GM23338 (cell line): ENCODE results near the gene CPXM2. TPM values are rescaled to one million over a fixed set of nuclear protein-coding genes. Genes with fewer than 3 reads are reported as not detected.

Experiments used
- ATAC-seq: fragments of 200-7000 bp; cut with Tn5 transposase; 3 replicates; pipeline ENCODE4 v1.9.1; 2020
- DNase-seq: peaks from one replicate; pipeline ENCODE4 v3.0.0-alpha.2; 2015; ENCODE audit warnings: low spot score
- H2AFZ ChIP-seq: fragments of 200-600 bp; sonication (generic); 2 replicates; pipeline ENCODE4 v1.8.0; 2016; ENCODE audit warnings: antibody characterized with exemption, mild to moderate bottlenecking, moderate library complexity
- H3F3A ChIP-seq: fragments of 200-600 bp; sonication (generic); replicated peaks from 2 replicates; pipeline ENCODE4 v1.8.0; 2017; ENCODE audit warnings: antibody characterized with exemption, mixed run types, low read depth
- H3K27ac ChIP-seq: fragments of 200-600 bp; sonication (generic); 2 replicates; pipeline ENCODE4 v1.6.1; 2016; ENCODE audit warnings: low read depth
- H3K27me3 ChIP-seq: fragments of 200-600 bp; sonication (generic); 2 replicates; pipeline ENCODE4 v1.8.0; 2016; ENCODE audit warnings: mild to moderate bottlenecking, mixed run types, moderate library complexity; ENCODE audit not compliant: insufficient read depth
- H3K36me3 ChIP-seq: fragments of 200-600 bp; sonication (generic); 2 replicates; pipeline ENCODE4 v1.8.0; 2016; ENCODE audit warnings: mild to moderate bottlenecking; ENCODE audit not compliant: insufficient read depth
- H3K4me1 ChIP-seq: fragments of 200-600 bp; sonication (generic); 2 replicates; pipeline ENCODE4 v1.8.0; 2016; ENCODE audit warnings: mild to moderate bottlenecking, moderate library complexity; ENCODE audit not compliant: insufficient read depth
- H3K4me2 ChIP-seq: fragments of 200-600 bp; sonication (generic); 2 replicates; pipeline ENCODE4 v1.7.1; 2017; ENCODE audit warnings: mixed run types
- H3K4me3 ChIP-seq: fragments of 200-600 bp; sonication (generic); 2 replicates; pipeline ENCODE4 v1.6.1; 2016; ENCODE audit warnings: mixed run types
- H3K79me2 ChIP-seq: fragments of 200-600 bp; sonication (generic); replicated peaks from 2 replicates; pipeline ENCODE4 v1.8.0; 2017; ENCODE audit warnings: mild to moderate bottlenecking; ENCODE audit not compliant: insufficient read depth
- H3K9me2 ChIP-seq: fragments of 200-600 bp; sonication (generic); 2 replicates; pipeline ENCODE4 v1.8.0; 2017; ENCODE audit not compliant: insufficient read depth
- H4K20me1 ChIP-seq: fragments of 200-600 bp; sonication (generic); replicated peaks from 2 replicates; pipeline ENCODE4 v1.8.0; 2017; ENCODE audit warnings: mild to moderate bottlenecking; ENCODE audit not compliant: insufficient read depth
- H3K27ac Mint-ChIP-seq: 2 replicates; pipeline ENCODE4 v1.8.0; 2020; ENCODE audit warnings: inconsistent platforms, mild to moderate bottlenecking, moderate library complexity, mixed read lengths
- H3K27me3 Mint-ChIP-seq: 3 replicates; pipeline ENCODE4 v1.8.0; 2022; ENCODE audit warnings: low read depth, mild to moderate bottlenecking, moderate library complexity, mixed read lengths, inconsistent platforms; ENCODE audit not compliant: insufficient read depth, poor library complexity
- H3K36me3 Mint-ChIP-seq: 3 replicates; pipeline ENCODE4 v1.8.0; 2021; ENCODE audit warnings: low read depth, mild to moderate bottlenecking, inconsistent platforms, moderate library complexity, mixed read lengths
- H3K4me1 Mint-ChIP-seq: 3 replicates; pipeline ENCODE4 v1.8.0; 2020; ENCODE audit warnings: mild to moderate bottlenecking, inconsistent platforms, mixed read lengths
- H3K4me3 Mint-ChIP-seq: 3 replicates; pipeline ENCODE4 v1.8.0; 2021; ENCODE audit warnings: moderate library complexity, mild to moderate bottlenecking, inconsistent platforms, mixed read lengths
- H3K9me3 Mint-ChIP-seq: 3 replicates; pipeline ENCODE4 v1.8.0; 2020; ENCODE audit warnings: moderate library complexity, mild to moderate bottlenecking, inconsistent platforms, mixed read lengths
- CREB1 ChIP-seq: fragments of 250-450 bp; sonication (Bioruptor Pico); IDR thresholded peaks from 2 replicates; pipeline ENCODE4 v1.5.0; 2020; ENCODE audit warnings: low read depth, mild to moderate bottlenecking, moderate library complexity
- POLR2AphosphoS5 ChIP-seq: IDR thresholded peaks from 2 replicates; pipeline ENCODE4 v1.6.1; 2016; ENCODE audit warnings: antibody characterized with exemption, low read depth
- ZNF114 ChIP-seq: fragments of 250-450 bp; sonication (Bioruptor Pico); IDR thresholded peaks from 2 replicates; pipeline ENCODE4 v1.5.0; 2020; ENCODE audit warnings: mild to moderate bottlenecking, moderate library complexity
- ZNF331 ChIP-seq: fragments of 250-450 bp; sonication (Bioruptor Pico); IDR thresholded peaks from 2 replicates; pipeline ENCODE4 v1.5.0; 2020; ENCODE audit warnings: low read depth, mild to moderate bottlenecking, moderate library complexity
- polyA plus RNA-seq: library from polyadenylated mRNA; unstranded; fragments of >200 nt; fragmentation: Nextera tagmentation; extraction: Ambion mirVana; gene quantifications from 2 replicates; pipeline ENCODE4 v1.2.1, GENCODE V29; 2016
- total RNA-seq: library from RNA; depleted of rRNA; stranded (reverse); fragments of >200 nt; shearing (Covaris generic); gene quantifications from 2 replicates; pipeline ENCODE4 v1.2.3, GENCODE V29; 2014
- TF ChIP-seq, protein P1 (sequence below), 2 experiments: fragments of 200-600 bp in 1 of 2; sonication (generic) in 1 of 2; conservative IDR thresholded peaks; 2 replicates each; pipeline versions ENCODE4 v1.5.1 to v1.6.1; 2016 to 2017; ENCODE audit warnings: antibody characterized with exemption in 2 of 2, low read depth in 2 of 2, mild to moderate bottlenecking in 2 of 2, moderate library complexity in 1 of 2
- TF ChIP-seq, protein P2 (sequence below): IDR thresholded peaks from one replicate; pipeline ENCODE4 v1.6.1; 2018; ENCODE audit warnings: antibody characterized with exemption; ENCODE audit not compliant: unreplicated experiment
- TF ChIP-seq, protein P3 (sequence below): fragments of 250-450 bp; sonication (Bioruptor Pico); IDR thresholded peaks from 2 replicates; pipeline ENCODE4 v1.5.0; 2020; ENCODE audit warnings: mild to moderate bottlenecking, moderate library complexity
- TF ChIP-seq, protein P4 (sequence below): IDR thresholded peaks from 2 replicates; pipeline ENCODE4 v1.6.1; 2016; ENCODE audit warnings: antibody characterized with exemption

CPXM2 gene
- total and polyA plus RNA-seq, 2 experiments from 2014 or later = 1.6 to 8.1 TPM

DNA sequence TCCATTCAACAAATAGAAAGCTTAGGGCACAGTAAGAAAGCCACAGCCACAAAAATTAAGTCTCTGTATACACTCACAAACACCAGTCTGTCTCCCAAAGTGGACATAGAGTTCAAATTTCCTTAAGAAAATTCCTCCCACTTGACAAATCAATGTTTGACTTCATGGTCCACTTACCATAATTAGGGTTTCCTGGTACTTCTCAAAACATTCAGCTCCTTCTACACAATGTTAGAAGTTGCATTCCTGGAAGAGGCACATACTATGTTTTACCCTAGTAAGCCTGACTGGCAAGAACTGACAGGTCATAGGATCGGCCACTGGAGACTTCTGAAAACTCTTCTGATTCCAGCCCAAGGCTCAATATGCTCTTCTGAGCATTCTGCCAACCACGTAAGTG, 70.5 kb downstream of the CPXM2 start:
- no peak overlapping the region for H3K4me3 ChIP-seq
- H3K9me2 ChIP-seq = no peaks in the 10 kb centered on the region
- H3K27me3 ChIP-seq = no peaks in the 10 kb centered on the region
- DNase-seq (no peak), ATAC-seq (no peak)
- no peaks in the 10 kb centered on the region for H3K4me1 ChIP-seq
- H3K36me3 Mint-ChIP-seq = no peaks in the 10 kb centered on the region; the same call in 2 of the 3 replicates
- H3F3A ChIP-seq = no peaks in the 10 kb centered on the region
- no peak overlapping the region for H3K4me3 Mint-ChIP-seq
- no peak overlapping the region for H3K4me2 ChIP-seq
- H3K9me3 Mint-ChIP-seq = no peaks in the 10 kb centered on the region
- H2AFZ ChIP-seq = no peak overlapping the region
- no peaks in the 10 kb centered on the region for H3K79me2 ChIP-seq
- no peaks in the 10 kb centered on the region for H3K36me3 ChIP-seq
- H4K20me1 ChIP-seq = no peaks in the 10 kb centered on the region
- no peak overlapping the region for H3K27ac Mint-ChIP-seq
- no peak overlapping the region for H3K27ac ChIP-seq
- no peaks in the 10 kb centered on the region for H3K27me3 Mint-ChIP-seq
- peaks cover 1% of the 10 kb centered on the region; the same call in 1 of the 3 replicates for H3K4me1 Mint-ChIP-seq
- TF ChIP-seq, protein P1, sequence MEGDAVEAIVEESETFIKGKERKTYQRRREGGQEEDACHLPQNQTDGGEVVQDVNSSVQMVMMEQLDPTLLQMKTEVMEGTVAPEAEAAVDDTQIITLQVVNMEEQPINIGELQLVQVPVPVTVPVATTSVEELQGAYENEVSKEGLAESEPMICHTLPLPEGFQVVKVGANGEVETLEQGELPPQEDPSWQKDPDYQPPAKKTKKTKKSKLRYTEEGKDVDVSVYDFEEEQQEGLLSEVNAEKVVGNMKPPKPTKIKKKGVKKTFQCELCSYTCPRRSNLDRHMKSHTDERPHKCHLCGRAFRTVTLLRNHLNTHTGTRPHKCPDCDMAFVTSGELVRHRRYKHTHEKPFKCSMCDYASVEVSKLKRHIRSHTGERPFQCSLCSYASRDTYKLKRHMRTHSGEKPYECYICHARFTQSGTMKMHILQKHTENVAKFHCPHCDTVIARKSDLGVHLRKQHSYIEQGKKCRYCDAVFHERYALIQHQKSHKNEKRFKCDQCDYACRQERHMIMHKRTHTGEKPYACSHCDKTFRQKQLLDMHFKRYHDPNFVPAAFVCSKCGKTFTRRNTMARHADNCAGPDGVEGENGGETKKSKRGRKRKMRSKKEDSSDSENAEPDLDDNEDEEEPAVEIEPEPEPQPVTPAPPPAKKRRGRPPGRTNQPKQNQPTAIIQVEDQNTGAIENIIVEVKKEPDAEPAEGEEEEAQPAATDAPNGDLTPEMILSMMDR (conservative IDR thresholded peaks at IDR 0.05; ENCODE audit: low read depth in 2 of 2) = no peak
- TF ChIP-seq, protein P2, sequence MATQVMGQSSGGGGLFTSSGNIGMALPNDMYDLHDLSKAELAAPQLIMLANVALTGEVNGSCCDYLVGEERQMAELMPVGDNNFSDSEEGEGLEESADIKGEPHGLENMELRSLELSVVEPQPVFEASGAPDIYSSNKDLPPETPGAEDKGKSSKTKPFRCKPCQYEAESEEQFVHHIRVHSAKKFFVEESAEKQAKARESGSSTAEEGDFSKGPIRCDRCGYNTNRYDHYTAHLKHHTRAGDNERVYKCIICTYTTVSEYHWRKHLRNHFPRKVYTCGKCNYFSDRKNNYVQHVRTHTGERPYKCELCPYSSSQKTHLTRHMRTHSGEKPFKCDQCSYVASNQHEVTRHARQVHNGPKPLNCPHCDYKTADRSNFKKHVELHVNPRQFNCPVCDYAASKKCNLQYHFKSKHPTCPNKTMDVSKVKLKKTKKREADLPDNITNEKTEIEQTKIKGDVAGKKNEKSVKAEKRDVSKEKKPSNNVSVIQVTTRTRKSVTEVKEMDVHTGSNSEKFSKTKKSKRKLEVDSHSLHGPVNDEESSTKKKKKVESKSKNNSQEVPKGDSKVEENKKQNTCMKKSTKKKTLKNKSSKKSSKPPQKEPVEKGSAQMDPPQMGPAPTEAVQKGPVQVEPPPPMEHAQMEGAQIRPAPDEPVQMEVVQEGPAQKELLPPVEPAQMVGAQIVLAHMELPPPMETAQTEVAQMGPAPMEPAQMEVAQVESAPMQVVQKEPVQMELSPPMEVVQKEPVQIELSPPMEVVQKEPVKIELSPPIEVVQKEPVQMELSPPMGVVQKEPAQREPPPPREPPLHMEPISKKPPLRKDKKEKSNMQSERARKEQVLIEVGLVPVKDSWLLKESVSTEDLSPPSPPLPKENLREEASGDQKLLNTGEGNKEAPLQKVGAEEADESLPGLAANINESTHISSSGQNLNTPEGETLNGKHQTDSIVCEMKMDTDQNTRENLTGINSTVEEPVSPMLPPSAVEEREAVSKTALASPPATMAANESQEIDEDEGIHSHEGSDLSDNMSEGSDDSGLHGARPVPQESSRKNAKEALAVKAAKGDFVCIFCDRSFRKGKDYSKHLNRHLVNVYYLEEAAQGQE = no peak
- TF ChIP-seq, protein P3, sequence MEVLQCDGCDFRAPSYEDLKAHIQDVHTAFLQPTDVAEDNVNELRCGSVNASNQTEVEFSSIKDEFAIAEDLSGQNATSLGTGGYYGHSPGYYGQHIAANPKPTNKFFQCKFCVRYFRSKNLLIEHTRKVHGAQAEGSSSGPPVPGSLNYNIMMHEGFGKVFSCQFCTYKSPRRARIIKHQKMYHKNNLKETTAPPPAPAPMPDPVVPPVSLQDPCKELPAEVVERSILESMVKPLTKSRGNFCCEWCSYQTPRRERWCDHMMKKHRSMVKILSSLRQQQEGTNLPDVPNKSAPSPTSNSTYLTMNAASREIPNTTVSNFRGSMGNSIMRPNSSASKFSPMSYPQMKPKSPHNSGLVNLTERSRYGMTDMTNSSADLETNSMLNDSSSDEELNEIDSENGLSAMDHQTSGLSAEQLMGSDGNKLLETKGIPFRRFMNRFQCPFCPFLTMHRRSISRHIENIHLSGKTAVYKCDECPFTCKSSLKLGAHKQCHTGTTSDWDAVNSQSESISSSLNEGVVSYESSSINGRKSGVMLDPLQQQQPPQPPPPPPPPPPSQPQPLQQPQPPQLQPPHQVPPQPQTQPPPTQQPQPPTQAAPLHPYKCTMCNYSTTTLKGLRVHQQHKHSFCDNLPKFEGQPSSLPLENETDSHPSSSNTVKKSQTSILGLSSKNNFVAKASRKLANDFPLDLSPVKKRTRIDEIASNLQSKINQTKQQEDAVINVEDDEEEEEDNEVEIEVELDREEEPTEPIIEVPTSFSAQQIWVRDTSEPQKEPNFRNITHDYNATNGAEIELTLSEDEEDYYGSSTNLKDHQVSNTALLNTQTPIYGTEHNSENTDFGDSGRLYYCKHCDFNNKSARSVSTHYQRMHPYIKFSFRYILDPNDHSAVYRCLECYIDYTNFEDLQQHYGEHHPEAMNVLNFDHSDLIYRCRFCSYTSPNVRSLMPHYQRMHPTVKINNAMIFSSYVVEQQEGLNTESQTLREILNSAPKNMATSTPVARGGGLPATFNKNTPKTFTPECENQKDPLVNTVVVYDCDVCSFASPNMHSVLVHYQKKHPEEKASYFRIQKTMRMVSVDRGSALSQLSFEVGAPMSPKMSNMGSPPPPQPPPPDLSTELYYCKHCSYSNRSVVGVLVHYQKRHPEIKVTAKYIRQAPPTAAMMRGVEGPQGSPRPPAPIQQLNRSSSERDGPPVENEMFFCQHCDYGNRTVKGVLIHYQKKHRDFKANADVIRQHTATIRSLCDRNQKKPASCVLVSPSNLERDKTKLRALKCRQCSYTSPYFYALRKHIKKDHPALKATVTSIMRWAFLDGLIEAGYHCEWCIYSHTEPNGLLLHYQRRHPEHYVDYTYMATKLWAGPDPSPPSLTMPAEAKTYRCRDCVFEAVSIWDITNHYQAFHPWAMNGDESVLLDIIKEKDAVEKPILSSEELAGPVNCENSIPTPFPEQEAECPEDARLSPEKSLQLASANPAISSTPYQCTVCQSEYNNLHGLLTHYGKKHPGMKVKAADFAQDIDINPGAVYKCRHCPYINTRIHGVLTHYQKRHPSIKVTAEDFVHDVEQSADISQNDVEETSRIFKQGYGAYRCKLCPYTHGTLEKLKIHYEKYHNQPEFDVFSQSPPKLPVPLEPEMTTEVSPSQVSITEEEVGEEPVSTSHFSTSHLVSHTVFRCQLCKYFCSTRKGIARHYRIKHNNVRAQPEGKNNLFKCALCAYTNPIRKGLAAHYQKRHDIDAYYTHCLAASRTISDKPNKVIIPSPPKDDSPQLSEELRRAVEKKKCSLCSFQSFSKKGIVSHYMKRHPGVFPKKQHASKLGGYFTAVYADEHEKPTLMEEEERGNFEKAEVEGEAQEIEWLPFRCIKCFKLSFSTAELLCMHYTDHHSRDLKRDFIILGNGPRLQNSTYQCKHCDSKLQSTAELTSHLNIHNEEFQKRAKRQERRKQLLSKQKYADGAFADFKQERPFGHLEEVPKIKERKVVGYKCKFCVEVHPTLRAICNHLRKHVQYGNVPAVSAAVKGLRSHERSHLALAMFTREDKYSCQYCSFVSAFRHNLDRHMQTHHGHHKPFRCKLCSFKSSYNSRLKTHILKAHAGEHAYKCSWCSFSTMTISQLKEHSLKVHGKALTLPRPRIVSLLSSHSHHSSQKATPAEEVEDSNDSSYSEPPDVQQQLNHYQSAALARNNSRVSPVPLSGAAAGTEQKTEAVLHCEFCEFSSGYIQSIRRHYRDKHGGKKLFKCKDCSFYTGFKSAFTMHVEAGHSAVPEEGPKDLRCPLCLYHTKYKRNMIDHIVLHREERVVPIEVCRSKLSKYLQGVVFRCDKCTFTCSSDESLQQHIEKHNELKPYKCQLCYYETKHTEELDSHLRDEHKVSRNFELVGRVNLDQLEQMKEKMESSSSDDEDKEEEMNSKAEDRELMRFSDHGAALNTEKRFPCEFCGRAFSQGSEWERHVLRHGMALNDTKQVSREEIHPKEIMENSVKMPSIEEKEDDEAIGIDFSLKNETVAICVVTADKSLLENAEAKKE = no peak
- TF ChIP-seq POLR2AphosphoS5 = no peak
- no peak for TF ChIP-seq ZNF331 (CRISPR knock-in tag)
- no peak for TF ChIP-seq ZNF114 (CRISPR knock-in tag)
- TF ChIP-seq, protein P4, sequence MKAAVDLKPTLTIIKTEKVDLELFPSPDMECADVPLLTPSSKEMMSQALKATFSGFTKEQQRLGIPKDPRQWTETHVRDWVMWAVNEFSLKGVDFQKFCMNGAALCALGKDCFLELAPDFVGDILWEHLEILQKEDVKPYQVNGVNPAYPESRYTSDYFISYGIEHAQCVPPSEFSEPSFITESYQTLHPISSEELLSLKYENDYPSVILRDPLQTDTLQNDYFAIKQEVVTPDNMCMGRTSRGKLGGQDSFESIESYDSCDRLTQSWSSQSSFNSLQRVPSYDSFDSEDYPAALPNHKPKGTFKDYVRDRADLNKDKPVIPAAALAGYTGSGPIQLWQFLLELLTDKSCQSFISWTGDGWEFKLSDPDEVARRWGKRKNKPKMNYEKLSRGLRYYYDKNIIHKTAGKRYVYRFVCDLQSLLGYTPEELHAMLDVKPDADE = no peak
- TF ChIP-seq CREB1 (CRISPR knock-in tag) = no peak
